ENCODE measurements around the gene ELMOD1.

ELMOD1 gene

DNA sequence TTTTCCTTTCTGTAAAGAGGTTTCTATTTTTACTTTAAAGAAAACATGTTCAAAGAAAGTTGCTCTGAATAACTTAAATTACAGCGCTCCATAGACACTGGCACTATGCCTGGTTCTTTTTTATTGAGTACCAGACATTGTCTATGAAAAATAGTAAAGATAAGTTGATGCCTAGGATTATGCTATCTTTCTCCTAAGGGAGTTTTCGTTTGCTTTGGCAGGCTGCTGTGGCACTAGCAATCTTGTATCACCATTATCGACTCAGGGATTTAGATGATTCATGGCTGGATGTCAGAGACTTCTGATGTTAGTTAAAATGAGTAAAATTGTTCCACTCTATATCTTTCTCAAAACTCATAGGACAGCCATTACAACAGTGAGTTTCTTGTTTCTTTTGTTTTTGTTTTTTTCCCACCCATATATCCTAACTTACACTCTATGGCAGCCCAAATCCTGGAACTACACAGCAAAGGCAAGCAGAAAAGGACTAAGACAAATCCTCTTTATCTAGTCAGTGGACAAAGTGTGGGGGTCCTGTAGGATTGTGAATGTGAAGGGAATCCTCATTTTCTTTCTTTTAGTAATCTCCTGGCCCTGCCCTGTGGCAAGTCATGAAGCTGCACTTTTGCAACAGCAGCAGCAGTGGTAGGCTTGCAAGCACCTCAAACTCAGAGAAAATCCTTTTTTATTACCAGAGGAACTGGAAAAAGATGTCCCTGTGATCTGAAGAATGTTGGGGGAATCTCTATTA, 100.2 kb downstream of the ELMOD1 start:
- DNase-seq, result no peak

DNA sequence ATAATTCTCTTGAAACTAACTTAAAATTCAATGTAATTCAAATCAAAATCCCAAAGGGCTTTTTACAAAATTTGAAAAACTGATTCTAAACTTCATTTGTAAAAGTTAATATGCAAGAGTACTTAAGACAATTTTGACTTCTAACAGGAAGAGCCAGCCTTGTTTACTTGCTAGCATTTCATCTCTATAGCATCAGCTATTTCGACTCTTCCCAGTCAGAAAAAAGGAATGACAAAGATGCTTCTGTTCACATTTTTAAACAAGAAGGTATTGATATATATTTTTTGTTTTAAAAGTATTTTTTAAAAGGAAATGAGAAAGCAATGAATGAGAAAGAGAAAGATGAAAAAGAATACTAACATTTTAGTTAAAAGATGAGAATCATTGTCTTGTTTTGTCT, 104.5 kb downstream of the ELMOD1 start:
- DNase-seq, result no peak

DNA sequence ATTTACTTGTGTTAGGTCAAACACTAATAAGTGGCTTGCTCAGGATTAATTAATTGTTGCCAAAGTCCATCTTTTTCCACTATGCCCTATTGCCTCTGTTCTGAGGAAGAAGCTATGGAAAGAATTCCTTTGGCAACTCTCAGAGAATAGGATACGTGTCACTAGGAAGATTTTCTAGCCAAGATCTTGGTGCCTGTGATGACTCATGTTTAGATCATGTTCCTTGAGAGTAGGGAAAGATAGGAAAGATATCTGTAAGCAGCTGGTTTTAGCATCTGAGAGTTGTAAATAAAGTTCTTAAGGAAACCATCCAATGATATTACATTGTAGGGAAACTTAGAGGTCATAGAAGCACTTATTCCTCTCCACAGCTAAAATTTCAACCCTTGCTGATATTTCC, 105.2 kb downstream of the ELMOD1 start:
- no peak for DNase-seq

DNA sequence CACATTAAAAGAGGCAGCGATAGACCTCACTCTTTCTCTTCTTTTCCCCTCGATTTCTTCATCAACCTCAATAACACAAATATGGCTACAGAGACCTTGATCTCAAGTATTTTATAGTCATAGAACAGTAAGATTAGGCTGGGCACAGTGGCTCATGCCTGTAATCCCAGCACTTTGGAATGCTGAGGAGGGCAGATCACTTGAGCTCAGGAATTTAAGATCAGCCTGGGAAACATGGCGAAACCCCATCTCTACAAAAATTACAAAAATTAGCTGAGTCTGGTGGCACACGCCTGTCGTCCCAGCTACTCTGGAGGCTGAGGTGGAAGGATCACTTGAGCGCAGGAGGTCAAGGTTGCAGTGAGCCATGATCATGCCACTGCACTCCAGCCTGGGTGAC, 106.3 kb downstream of the ELMOD1 start:
- no peak for DNase-seq

DNA sequence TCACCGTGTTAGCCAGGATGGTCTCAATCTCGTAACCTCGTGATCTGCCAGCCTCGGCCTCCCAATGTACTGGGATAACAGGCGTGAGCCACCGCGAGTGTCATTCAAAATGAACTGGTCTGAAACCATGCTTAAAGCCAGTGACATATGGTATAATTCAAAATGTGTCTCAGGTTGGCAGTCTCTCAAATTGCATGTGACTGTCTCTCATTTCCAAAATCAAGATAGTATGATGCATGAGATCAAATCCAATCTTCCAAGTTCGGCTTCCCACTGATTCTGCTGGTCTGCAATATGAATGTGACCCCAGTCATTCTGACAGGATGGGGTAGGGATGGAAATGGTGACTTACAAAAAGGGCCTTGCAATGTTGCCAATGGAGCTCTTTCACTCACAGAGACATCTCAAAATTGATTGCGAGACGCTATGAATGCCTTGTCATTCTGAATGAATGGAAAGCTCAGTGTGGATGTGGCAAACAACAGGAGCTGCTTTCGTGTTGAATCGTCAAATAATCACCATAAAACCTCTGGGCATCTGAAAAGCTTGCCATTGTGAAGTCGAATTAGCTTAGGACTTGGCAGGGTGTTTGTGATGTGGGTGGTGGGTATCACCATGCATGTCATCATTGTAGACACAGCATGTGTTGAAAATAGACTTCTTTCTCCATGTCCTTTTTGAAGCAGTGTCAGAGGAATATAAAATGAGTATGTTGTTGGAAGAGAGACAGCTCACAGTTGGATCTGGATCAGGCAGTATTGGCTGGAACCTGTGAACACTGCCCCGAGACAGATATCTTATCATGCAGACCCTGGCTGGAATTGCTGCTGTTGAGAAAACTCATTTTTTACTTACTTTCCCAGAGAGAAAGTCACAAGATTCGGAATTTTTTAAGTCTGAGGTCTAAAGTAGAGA, 108.7 kb downstream of the ELMOD1 start:
- DNase-seq, result no peak

DNA sequence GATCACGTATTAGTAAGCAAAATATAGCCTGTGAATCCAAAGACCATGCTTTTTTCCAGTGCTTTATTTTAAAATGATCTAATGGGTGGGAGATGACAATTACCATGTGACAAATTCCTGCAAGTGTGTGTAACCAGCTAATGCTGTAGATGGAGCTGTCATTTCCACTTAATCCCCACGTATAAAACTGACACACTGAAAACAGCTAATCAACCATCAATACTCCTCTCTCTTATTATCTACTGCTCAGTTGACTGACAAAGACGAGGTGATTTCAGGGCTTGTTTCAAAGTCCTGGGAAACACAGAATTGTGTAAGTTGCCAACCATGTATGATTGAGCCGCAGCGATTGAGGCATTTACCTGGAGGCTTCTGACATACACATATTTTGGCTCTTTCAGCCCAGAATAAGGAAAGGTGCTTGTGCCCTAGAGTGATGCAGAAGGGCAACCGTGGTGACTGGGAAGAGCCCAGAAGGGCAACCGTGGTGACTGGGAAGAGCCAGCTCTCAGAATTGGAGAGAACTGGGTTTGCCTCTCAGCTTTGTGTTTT, 111.2 kb downstream of the ELMOD1 start:
- no peak for DNase-seq

DNA sequence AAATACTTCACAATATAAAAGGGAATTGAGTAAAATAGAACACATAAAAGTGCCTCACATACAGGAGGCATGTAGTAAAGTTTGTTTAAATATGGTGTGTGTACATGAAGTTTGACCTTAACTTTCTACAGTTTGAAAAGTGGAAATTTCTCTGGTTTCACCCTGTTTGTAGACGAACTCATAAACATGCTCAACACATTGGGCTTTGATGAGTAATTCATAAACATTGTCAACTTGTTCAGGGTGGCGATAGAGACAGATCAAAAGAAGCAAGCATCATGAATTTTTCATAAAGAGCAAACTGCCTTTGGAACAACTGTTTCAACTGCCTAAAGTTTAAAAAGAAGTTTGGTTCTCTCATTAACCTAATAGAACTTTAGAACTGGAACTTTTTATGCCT, 111.8 kb downstream of the ELMOD1 start:
- DNase-seq, result no peak

DNA sequence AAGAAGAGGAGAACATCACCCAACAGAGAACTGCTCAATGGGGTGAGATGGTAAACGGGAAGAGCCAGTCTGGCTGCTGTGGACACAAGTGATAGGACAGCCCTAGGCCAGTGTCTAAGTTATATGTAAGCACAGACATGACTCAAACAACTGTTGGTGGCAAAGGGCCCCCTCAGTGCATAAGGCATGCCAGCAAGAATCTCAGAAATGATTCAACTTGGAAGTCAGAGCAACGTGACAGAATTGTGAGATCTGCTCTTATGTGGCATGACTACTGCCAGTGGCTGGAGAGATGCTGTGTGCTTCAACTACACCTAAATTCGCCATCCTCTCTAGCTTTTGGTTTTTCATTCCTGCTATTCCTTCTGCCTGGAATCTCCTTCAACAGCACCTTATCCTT, 113.5 kb downstream of the ELMOD1 start:
- no peak for DNase-seq

DNA sequence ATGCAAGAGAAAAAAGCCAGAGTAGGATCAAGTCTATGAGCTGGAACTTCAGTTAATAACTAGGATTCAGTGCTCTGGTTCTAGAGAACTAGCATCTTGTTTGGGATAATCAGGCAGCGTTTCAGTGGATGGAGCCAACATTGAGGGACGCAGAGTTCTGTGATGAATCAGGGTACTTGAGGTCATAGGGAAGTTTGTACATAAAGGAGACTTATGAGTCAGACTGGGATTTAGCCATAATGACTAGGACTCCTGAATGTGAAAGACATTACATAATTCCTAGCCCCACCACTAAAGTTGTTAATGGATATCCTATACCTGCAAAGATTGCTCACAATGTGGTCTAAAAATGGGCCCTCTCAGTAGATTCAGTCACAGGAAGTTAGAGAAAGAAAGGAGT, 114.1 kb downstream of the ELMOD1 start:
- no peak for DNase-seq

DNA sequence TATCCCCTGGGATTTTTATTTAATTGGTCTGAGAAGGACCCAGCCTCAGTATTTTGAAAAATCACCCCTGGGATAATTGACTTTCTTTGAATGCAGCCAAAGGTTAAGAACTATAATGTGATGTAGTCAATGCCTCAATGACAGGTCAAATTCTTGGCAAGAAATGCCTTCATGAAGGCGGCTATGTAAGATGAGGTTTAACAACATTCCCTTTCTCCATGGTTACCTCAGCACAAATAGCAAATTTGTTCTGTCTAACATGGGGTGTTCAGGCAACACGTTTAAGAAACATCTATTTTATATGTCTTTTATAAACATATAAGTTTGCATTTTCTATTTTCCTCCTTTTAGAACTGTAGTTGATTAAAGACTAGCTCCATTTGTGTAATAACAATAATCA, 115.6 kb downstream of the ELMOD1 start:
- DNase-seq, result no peak

DNA sequence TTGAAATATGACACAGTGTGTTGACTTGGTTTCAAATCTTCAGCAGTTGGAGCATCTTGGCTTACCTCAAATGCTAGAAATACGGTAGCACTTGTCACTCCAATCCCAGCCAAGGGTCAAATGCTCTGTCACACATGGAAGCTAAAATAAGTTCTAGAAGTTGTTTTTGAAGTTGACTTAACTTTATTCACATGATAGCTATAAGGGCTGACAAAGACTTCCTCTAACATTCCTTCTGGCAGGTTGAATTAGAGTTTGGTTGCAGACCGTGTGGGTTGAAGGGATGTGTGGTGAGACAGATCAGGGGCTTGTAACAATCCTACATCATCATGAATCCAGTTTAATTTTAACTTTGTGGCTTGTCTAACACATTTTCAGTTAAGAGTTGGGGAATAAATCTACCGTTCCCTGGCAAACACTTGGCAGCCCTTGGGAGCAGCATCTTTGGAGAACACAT, 116.3 kb downstream of the ELMOD1 start:
- no peak for DNase-seq

DNA sequence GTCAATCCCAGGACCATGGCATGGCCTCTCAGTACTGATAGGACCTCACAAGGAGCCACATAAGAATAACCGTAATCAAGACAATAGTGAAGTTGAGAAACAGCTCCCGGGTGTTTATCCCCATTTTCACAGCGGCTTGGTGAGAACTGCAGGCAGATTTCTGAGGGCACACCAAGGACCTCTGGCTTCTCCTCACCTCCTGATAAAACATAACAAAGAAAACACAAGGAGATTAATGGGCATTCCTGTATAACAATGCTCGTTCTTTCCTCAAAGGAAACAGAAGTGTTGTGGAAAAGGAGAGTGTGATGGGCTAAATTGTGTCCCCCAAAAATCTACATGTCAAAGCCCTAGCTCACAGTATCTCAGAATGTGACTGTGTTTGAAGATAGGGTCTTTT, 116.9 kb downstream of the ELMOD1 start:
- no peak for DNase-seq

DNA sequence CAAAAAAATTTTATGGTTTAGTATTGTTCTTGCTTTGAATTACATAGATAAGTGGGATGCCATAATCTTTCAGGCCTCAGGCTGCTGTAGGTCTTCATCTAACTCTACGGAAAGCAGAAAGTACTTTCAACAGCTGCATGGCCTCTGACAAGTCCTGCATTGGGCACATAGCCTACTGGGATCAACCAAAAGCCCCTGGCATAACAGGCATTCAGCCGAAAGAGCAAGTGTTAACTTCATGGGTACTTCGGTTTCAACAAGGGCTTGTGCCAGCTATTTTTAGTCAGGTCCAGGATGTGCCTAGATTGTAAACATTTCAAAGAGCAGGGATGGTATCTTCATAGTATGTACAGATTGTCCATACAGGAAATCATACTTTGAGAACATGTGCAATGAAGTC, 117.8 kb downstream of the ELMOD1 start:
- no peak for DNase-seq

DNA sequence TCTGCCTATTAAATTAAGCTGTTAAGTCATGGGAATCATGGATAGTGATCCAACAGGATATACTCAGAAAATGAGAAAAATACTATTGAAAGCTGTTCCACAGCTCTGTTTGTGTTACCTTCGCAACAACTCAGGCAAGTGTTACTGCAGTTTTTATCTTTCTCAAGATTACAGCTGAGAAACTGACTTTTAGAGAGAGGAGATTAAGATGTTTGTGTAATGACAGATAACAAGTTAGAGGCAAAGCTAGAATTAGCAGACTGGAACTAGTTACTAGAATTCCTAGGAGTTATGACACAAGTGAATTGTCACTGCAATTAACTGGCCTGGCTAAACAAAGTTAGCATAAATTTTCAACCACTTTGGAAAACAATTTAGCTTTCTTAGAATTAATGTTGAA, 119.4 kb downstream of the ELMOD1 start:
- DNase-seq, result no peak

DNA sequence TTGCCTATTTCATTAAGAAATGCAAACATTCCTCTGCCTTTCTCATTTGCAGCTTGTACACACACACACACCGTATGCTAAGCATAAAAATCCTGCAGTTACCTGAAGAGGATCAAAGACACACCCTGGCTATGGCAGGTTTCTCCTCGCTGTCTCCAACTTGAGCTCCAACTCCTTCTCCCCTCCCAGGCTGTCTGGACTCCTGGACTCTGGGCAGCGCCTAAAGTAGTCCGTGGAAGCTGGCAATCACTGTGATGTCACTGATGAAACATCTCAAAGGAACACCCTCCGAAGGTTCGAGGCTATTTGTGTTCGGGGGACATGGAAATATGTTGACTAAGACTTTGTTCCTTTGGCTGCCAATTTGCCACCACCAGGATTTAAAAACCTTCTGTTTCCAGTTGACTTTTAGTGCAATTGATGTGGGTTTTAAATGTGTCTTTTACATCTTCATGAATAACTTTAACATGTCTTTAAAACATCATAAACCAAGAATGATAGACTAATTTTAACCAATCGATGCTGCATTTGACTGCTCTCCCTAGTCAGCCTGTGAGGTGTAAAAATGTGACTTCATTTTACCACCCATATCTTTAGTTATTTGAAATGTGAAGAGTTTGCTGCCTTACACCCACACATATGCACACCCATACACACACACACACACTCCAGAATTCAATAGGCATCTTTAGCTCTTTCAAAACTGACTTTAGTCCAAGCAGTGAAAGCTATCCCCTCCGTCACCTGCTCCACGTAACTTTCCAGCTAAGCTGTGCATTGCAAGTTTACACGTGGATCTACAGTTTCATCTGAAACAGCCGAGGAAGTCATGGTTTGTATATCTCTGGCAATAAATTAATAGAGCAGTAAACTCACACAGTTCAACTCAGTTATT, 121.2 kb downstream of the ELMOD1 start, which contains the start of gene SLN:
TSS of gene SLN (minus strand) at position 196 of the 895 bp plus-strand sequence.
- DNase-seq, result no peak

DNA sequence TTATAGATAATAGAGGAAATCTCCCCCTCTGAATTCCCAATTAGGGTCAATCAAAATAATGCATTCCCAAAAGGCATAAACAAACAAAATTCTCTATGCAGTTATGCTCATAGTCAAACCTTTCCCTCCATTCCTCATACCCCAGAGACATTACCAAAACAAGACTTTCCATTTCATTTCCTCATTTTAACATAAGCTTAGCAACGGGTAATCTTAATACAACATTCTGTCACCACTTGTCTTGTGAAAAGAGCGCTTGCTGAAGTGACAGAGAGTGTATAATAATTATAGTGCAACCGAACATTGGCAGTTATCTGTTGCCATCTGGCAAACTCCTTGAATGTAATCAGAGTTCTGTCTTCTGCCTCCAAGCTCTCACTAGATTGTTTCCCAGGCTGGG, 122.1 kb downstream of the ELMOD1 start:
- no peak for DNase-seq

Measured in activated naive CD4-positive, alpha-beta T cell (primary cell).